Measurements from ENCODE around the gene HIBCH.

HIBCH gene

GRCh38 chr2:190311893-190312634 lies 7.6 kb downstream of the HIBCH start:
- Histone ChIP-seq H3K27me3 (ENCODE audit: insufficient read depth, poor library complexity, severe bottlenecking) (no peaks in the 10 kb centered on the region), H3K27ac (replicated peaks) (no peak overlapping the region), H3K4me3 (replicated peaks; ENCODE audit: insufficient read depth, low read length) (no peak overlapping the region)
- TF ChIP-seq REST (IDR thresholded peaks at IDR 0.05; ENCODE audit: insufficient replicate concordance, low read depth) (no peak), CTCF (IDR thresholded peaks at IDR 0.05; ENCODE audit: insufficient read depth, low read length) (no peak), POLR2AphosphoS5 (IDR thresholded peaks at IDR 0.05; ENCODE audit: low read depth) (no peak), GABPA (IDR thresholded peaks at IDR 0.05; ENCODE audit: low read depth) (no peak), SPI1 (IDR thresholded peaks at IDR 0.05; ENCODE audit: borderline replicate concordance, low read depth) (no peak)
- DNase-seq (ENCODE audit: low read depth in 1 of 2, low spot score in 1 of 2), result no peak

GRCh38 chr2:190308031-190308430 lies 11.6 kb downstream of the HIBCH start:
- Histone ChIP-seq H3K27me3 (ENCODE audit: insufficient read depth, poor library complexity, severe bottlenecking) (no peaks in the 10 kb centered on the region), H3K27ac (replicated peaks) (no peak overlapping the region), H3K4me3 (replicated peaks; ENCODE audit: insufficient read depth, low read length) (no peak overlapping the region)
- DNase-seq (ENCODE audit: low read depth in 1 of 2, low spot score in 1 of 2), result no peak
- TF ChIP-seq REST (IDR thresholded peaks at IDR 0.05; ENCODE audit: insufficient replicate concordance, low read depth), result no peak
- no peak for TF ChIP-seq CTCF (IDR thresholded peaks at IDR 0.05; ENCODE audit: insufficient read depth, low read length)
- no peak for TF ChIP-seq SPI1 (IDR thresholded peaks at IDR 0.05; ENCODE audit: borderline replicate concordance, low read depth)
- no peak for TF ChIP-seq POLR2AphosphoS5 (IDR thresholded peaks at IDR 0.05; ENCODE audit: low read depth)
- TF ChIP-seq GABPA (IDR thresholded peaks at IDR 0.05; ENCODE audit: low read depth), result no peak

- Histone ChIP-seq H3K27me3 (ENCODE audit: insufficient read depth, poor library complexity, severe bottlenecking) (no peaks in the 10 kb centered on the region), H3K27ac (replicated peaks) (no peak overlapping the region), H3K4me3 (replicated peaks; ENCODE audit: insufficient read depth, low read length) (no peak overlapping the region)
- no peak for TF ChIP-seq SPI1 (IDR thresholded peaks at IDR 0.05; ENCODE audit: borderline replicate concordance, low read depth)
- TF ChIP-seq REST (IDR thresholded peaks at IDR 0.05; ENCODE audit: insufficient replicate concordance, low read depth), result no peak
- TF ChIP-seq GABPA (IDR thresholded peaks at IDR 0.05; ENCODE audit: low read depth), result no peak
- TF ChIP-seq CTCF (IDR thresholded peaks at IDR 0.05; ENCODE audit: insufficient read depth, low read length), result no peak
- TF ChIP-seq POLR2AphosphoS5 (IDR thresholded peaks at IDR 0.05; ENCODE audit: low read depth), result no peak
- DNase-seq (ENCODE audit: low read depth in 1 of 2, low spot score in 1 of 2), result no peak
These were observed 15.2 kb downstream of the HIBCH start for GRCh38 chr2:190304404-190304803.

All from HL-60 (cell line).